Inferior parietal cortex (tissue), 1 donor: ENCODE data around the gene ZNF322.

ENCODE experiments used
- DNase-seq: peaks from one replicate; pipeline ENCODE4 v3.0.0-alpha.2; 2016; ENCODE audit errors: extremely low spot score

ZNF322 gene

GRCh38 chr6:26592649-26593048, 66.9 kb downstream of the ZNF322 start:
- no peak for DNase-seq

- no peak for DNase-seq
Observed at GRCh38 chr6:26588965-26589364, 70.6 kb downstream of the ZNF322 start.
